CD4-positive, alpha-beta T cell treated with Interleukin-10 for 1 hour (primary cell): Measurements from ENCODE around the gene HSPE1.
A peak's percentile ranks its signal among the peaks of the same experiment; 100 is the strongest.
"Not testable (repeated sequence)": the region's sequence is repeated elsewhere in the genome, so short reads cannot be mapped to it uniquely, and the experiment has no call there.

Source experiments
- DNase-seq: peaks from one replicate; pipeline ENCODE4 v3.0.0-alpha.2; 2020

The HSPE1 gene

GRCh38 chr2:197498937-197499593, 1.1 kb upstream of the HSPE1 start:
- peak; percentile 54 for DNase-seq

GRCh38 chr2:197500503-197501131, 438 bp downstream of the HSPE1 start:
- no peak for DNase-seq

GRCh38 chr2:197502201-197502600, 2.0 kb downstream of the HSPE1 start:
- DNase-seq: no peak

- DNase-seq: no peak
Measured at GRCh38 chr2:197502685-197503084, 2.5 kb downstream of the HSPE1 start.

- DNase-seq: no peak
Measured at GRCh38 chr2:197504000-197504399, 3.8 kb downstream of the HSPE1 start.

DNA sequence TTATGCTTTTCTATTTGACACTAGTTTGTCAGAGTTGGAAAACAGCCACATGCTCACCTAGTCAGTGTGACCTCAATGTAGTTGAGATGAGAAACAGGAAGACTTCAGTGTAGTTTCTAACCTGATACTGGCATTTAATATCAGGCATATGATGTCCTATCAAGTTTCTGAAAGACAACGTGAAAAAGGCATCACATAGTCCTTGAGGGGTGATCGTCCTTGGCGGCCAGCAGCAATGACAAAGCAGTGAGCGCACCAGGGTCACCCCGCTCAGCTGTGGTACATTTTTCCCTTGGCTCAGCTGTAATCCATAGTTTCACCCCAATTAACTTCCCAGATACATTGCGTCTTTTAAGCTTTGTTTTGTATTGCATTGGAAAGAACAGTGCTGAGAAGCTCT, 4.3 kb downstream of the HSPE1 start:
- no peak for DNase-seq

- DNase-seq: no peak
Measured at GRCh38 chr2:197506658-197507057, 6.5 kb downstream of the HSPE1 start.

DNA sequence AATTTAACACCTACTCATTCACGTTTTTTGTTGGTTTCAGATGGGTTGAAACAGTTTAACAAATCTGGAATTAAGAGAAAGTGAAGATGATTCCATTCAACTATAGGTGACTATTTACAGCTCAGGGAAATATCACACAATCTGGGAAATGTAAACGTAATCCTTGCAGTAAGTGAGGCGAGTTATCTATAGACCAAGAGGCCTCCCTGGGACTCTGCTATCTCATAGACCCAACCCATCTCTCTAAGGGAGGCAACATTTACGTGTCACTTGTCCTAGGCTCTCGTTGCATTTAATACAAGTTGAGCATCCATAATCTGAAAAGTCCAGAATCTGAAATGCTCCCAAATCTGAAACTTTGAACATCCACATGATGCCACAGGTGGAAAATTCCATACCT, 13.7 kb downstream of the HSPE1 start:
- DNase-seq: no peak

DNA sequence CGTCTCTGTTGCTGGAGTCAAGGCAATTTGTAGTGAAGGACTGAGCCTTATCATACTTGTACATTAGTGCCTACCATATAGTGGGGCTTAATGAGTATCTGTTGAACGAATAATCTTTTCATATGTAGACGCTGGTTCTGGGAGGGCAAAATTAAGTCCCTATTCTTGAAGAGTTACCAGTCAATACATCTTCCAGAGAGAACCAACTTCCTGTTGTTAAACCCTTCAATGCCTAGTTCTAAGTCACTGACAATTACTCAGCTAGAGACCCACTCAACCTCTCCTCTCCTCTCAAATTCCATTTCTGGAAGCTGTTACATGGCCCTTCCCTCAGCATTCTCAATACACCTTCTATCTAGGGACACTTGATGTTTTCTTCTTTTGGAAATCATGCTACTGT, 14.6 kb downstream of the HSPE1 start:
- no peak for DNase-seq

DNA sequence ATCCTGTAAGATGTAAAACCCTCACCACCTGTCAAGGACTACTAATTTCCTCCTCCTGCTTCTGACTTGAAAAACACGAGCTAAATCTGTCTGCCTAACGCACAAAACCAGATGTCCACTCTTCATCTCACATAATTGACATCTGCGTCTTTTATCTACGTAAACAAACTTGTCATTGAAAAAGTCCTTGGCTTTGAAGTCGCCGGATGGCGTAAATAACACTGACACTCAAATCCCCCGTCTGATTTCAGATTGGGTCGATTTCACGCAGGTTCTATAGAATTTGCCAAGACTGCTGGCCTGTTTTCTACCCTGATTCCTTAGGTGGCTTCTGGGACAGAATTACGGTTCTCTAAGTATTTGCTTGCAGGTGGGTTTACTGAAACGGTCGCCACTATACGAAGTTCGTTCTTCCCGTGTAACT, 15.1 kb downstream of the HSPE1 start:
- no peak for DNase-seq

GRCh38 chr2:197515739-197516392, 15.7 kb downstream of the HSPE1 start, which contains the start of gene MOB4:
TSS of gene MOB4 (plus strand) at chr2:197516066. CDS start at chr2:197516087, 21 bp downstream.
- DNase-seq: peak; percentile 95

- no peak for DNase-seq
Measured at GRCh38 chr2:197516393-197516761, 16.2 kb downstream of the HSPE1 start.

DNA sequence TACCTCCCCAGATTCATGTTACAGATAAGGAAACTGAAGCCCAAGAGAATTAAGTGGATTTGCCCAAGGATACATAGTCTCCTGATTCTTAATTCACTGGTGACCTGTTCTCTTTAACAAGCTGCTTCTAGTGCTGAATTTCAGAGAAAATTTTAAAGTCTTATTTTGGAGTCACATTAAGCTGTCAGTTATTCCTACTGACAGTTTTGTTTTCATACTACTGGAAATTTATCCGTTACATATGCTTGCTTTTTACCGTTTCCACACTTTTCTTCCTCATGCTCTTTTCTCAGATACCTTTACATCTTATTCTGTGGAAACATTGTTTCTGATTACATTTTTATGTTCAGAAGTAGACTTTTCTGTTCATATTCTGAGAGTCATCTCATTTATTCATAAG, 17.0 kb downstream of the HSPE1 start:
- no peak for DNase-seq

- DNase-seq: no peak
Measured at GRCh38 chr2:197538412-197538811, 38.2 kb downstream of the HSPE1 start.

- DNase-seq: no peak
Measured at GRCh38 chr2:197539734-197540133, 39.6 kb downstream of the HSPE1 start.

DNA sequence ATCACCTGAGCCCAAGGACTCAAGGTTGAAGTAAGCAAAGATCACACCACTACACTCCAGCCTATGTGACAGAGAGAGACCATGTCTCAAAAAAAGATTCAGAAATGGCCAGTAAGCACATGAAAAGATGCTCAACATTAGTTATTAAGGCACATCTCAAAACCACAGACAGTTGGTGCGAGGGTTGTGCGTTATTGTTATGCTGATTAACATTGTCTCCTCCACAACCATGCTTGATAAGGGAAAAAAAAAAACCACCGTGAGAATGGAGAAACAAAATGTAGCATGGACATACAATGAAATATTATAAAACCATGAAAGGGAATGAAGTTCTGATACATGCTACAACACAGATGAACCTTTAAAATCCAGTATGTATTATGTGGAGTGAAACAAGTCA, 43.0 kb downstream of the HSPE1 start:
- DNase-seq: no peak

DNA sequence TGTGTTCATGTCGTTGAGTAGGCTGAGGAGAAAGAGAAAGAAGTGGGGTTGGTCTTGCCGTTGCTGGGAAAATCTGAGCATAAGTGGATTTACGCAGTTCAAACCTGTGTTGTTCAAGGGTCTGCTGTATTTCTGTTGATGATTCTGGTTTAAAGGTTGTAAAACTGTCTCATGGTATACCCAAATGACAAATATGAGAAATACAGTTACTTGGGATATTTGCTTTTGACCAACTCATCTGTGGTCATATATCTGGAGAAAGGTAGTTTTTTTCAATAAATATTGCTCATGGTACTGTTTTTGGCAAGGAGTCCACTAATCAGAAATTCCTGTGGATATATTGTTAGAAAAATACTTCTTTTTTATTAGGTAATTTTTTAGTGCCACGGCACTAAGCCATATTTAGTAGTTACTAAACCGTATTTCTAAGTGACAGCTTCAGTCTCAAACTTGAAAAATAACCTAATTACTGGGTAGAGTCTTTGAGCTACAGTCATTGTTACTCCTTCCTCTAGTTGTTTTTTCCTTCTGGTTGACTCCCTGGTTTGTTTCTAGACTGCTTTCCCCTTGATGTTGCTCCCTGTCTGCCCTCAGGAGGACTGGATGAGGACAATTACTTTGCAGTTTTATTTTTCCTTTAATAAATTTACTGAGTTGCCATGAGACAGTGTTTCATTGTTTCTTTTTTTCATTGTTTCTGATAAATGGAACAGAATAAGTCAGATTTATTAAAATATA, 47.2 kb downstream of the HSPE1 start:
- no peak for DNase-seq

DNA sequence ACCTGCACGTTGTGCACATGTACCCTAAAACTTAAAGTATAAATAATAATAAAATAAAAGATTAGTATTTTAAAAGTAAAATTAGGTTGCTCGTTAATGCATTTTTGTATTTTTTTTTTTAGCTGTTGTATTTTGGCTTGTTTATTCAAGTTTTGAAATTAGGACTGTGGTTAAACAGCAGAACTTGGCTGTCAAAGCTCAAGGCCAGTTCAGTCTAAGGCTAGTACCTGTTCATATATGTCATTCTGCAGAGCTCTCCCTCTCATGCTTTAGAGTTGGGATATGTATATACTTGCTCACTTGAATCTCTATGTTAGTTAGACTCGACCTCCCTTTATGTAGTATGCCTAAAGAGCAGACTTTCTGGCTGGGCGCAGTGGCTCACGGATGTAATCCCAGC, 48.4 kb downstream of the HSPE1 start:
- no peak for DNase-seq

GRCh38 chr2:197551260-197551659, 51.1 kb downstream of the HSPE1 start:
- not testable (repeated sequence) for DNase-seq
